Right lobe of liver (tissue), 6 donors: ENCODE results near the gene ITPRIPL1. TPM values are rescaled to one million over a fixed set of nuclear protein-coding genes. Genes with fewer than 3 reads are reported as not detected.

Experiments used
- ATAC-seq, 4 donors: fragments of 200-7000 bp; cut with Tn5 transposase; one replicate each; pipeline ENCODE4 v1.9.1; 2020; ENCODE audit warnings: mild to moderate bottlenecking in 4 of 4, moderate library complexity in 4 of 4
- DNase-seq, 3 donors: peaks; one replicate each; pipeline ENCODE4 v3.0.0-alpha.2; 2020
- H3K27ac ChIP-seq, 3 donors: fragments of 200-600 bp; one replicate each; pipeline ENCODE4 v1.8.0; 2022
- H3K27me3 ChIP-seq, 2 donors: fragments of 200-600 bp; one replicate each; pipeline ENCODE4 v1.8.0; 2022
- H3K36me3 ChIP-seq, 4 donors: fragments of 200-600 bp; sonication (generic) in 1 of 4; one replicate each; pipeline versions ENCODE4 v1.5.1 to v1.8.0; 2017 to 2022; ENCODE audit warnings: control low read depth in 1 of 4
- H3K4me1 ChIP-seq, 4 donors: fragments of 200-600 bp; sonication (generic) in 1 of 4; one replicate each; pipeline versions ENCODE4 v1.5.1 to v1.8.0; 2017 to 2022; ENCODE audit warnings: control low read depth in 1 of 4
- H3K4me3 ChIP-seq, 3 donors: fragments of 200-600 bp; one replicate each; pipeline ENCODE4 v1.8.0; 2022
- H3K9me3 ChIP-seq, 4 donors: fragments of 200-600 bp; sonication (generic) in 1 of 4; one replicate each; pipeline versions ENCODE4 v1.5.1 to v1.8.0; 2017 to 2022; ENCODE audit warnings: control low read depth in 1 of 4
- CTCF ChIP-seq, 4 donors: fragments of 200-600 bp in 3 of 4; fragments of 450-650 bp in 1 of 4; IDR thresholded peaks; one replicate each; pipeline versions ENCODE4 v1.5.1 to v1.8.0; 2016 to 2022; ENCODE audit warnings: antibody characterized with exemption in 4 of 4, mild to moderate bottlenecking in 2 of 4
- POLR2A ChIP-seq: fragments of 450-650 bp; IDR thresholded peaks from one replicate; pipeline ENCODE4 v1.6.1; 2017; ENCODE audit warnings: antibody characterized with exemption, mild to moderate bottlenecking
- WGBS: methylation state at CpG from one replicate; pipeline ENCODE4 v1.1.6; 2018; ENCODE audit warnings: low coverage, low lambda C conversion rate; ENCODE audit not compliant: insufficient coverage; ENCODE audit errors: missing lambda C conversion rate; 5-methylcytosine and 5-hydroxymethylcytosine counted together
- intact Hi-C, 2 donors: fragments of 100-400 bp; cut with DNase I; formaldehyde crosslinking; loops; one replicate each; pipeline versions ENCODE4 v1.11.2 to v1.14.1; 2022
- total RNA-seq, 6 experiments: library from RNA; depleted of rRNA in 2 of 6; stranded (reverse); fragments of >200 nt in 2 of 6; fragmentation: NEBNext Ultra II Directional in 3 of 6; extraction: Animal tissue kit (Norgen Biotek cat#: 25700) in 3 of 6; gene quantifications; one replicate each; pipeline versions ENCODE4 v1.1.0 to v1.2.4, GENCODE V29; 2016 to 2023
- donor health status: DM: no; HTN: yes; CAD: no.
- donor health status: DM: no; HTN: no; CAD: no.
- donor health status: DM: no; HTN: no; CAD: no.
- donor health status: DM: no; HTN: yes; CAD: no.
- donor health status: DM: no; HTN: yes; CAD: no.

ITPRIPL1 gene
- total RNA-seq, 6 experiments from 2014 or later, result 0.15 to 1.2 (median 0.24) TPM

- H3K9me3 ChIP-seq, result no peaks in the 10 kb centered on the region
- peaks cover 0 to 17% (median 5%) of the 10 kb centered on the region in 4 donors for H3K4me1 ChIP-seq
- H3K27ac ChIP-seq, result no peak overlapping the region
- TF ChIP-seq POLR2A (no peak), CTCF (IDR thresholded peaks at IDR 0.05) (no peak)
- H3K36me3 ChIP-seq, result peaks cover 0 to 29% (median 6%) of the 10 kb centered on the region in 4 donors
- intact Hi-C loops, result no loop called here
- peak overlapping the region in 2 of 3 donors; percentile 75 to 93 for H3K4me3 ChIP-seq
- ATAC-seq (no peak), DNase-seq (no peak)
- WGBS, result 94% methylated on average over 2 of the region's 3 CpGs
- H3K27me3 ChIP-seq, result no peaks in the 10 kb centered on the region
Measured at GRCh38 chr2:96306370-96306769, 18.7 kb upstream of the ITPRIPL1 start.

- no peak overlapping the region for H3K4me3 ChIP-seq
- intact Hi-C loops, result no loop called here
- H3K9me3 ChIP-seq, result no peaks in the 10 kb centered on the region
- WGBS, result 85% methylated on average over 3 of the region's 5 CpGs
- H3K27ac ChIP-seq, result no peak overlapping the region
- peaks cover 0 to 10% (median 0%) of the 10 kb centered on the region in 4 donors for H3K36me3 ChIP-seq
- DNase-seq, result no peak
- no peak for TF ChIP-seq CTCF (IDR thresholded peaks at IDR 0.05)
- H3K27me3 ChIP-seq, result no peaks in the 10 kb centered on the region
- H3K4me1 ChIP-seq, result peaks cover 0 to 17% (median 5%) of the 10 kb centered on the region in 4 donors
- ATAC-seq, result no peak
Measured at GRCh38 chr2:96308248-96308647, 16.9 kb upstream of the ITPRIPL1 start.

GRCh38 chr2:96315005-96315399 is 10.1 kb upstream of the ITPRIPL1 start:
- no peaks in the 10 kb centered on the region for H3K36me3 ChIP-seq

GRCh38 chr2:96315400-96316071 is 9.6 kb upstream of the ITPRIPL1 start:
- 41% methylated on average over 4 of the region's 7 CpGs for WGBS
- DNase-seq (no peak), ATAC-seq (no peak)
- H3K36me3 ChIP-seq, result no peaks in the 10 kb centered on the region
- no peaks in the 10 kb centered on the region for H3K9me3 ChIP-seq
- no peaks in the 10 kb centered on the region for H3K27me3 ChIP-seq
- intact Hi-C loops, result no loop called here
- no peaks in the 10 kb centered on the region for H3K4me1 ChIP-seq
- H3K4me3 ChIP-seq, result no peak overlapping the region
- H3K27ac ChIP-seq, result no peak overlapping the region
- no peak for TF ChIP-seq CTCF (IDR thresholded peaks at IDR 0.05)
- TF ChIP-seq POLR2A, result no peak

More at GRCh38 chr2:96315005-96315399, 10.1 kb upstream of the ITPRIPL1 start:
- TF ChIP-seq POLR2A (no peak), CTCF (IDR thresholded peaks at IDR 0.05) (no peak)
- ATAC-seq, result no peak
- Histone ChIP-seq H3K27ac (no peak overlapping the region), H3K4me1 (no peaks in the 10 kb centered on the region), H3K4me3 (no peak overlapping the region), H3K9me3 (no peaks in the 10 kb centered on the region), H3K27me3 (no peaks in the 10 kb centered on the region)
- 38% methylated on average over 3 of the region's 3 CpGs for WGBS
- no peak for DNase-seq
- intact Hi-C loops, result no loop called here

GRCh38 chr2:96316999-96317398 is 8.1 kb upstream of the ITPRIPL1 start:
- Histone ChIP-seq H3K4me3 (no peak overlapping the region), H3K36me3 (no peaks in the 10 kb centered on the region), H3K27ac (no peak overlapping the region), H3K27me3 (no peaks in the 10 kb centered on the region), H3K4me1 (peaks cover 0 to 10% (median 0%) of the 10 kb centered on the region in 4 donors), H3K9me3 (no peaks in the 10 kb centered on the region)
- intact Hi-C loops, result no loop called here
- ATAC-seq (no peak), DNase-seq (no peak)
- TF ChIP-seq CTCF (IDR thresholded peaks at IDR 0.05) (no peak), POLR2A (no peak)
